ENCODE results near the gene ABLIM2.

ABLIM2 gene

DNA sequence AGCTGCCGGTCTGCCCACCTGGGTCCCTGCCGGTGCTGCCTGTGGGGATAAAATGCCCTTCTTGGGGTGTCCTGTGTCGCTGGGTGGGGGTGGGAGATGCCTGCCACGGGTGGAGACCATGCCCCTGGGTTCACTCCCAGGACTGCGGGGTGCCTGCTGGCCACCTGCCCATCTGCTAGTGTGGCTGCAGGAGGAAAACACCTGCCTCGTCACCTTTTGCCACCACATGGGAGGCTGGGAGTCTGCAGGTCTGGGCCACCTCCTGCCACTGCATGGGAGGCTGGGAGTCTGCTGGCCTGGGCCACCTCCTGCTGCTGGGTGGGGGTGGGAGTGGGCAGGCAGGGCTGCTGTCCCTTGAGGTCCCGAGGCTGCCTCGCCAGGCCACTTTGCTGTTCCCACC lies 160.2 kb downstream of the ABLIM2 start:
- DNase-seq, result no peak

DNA sequence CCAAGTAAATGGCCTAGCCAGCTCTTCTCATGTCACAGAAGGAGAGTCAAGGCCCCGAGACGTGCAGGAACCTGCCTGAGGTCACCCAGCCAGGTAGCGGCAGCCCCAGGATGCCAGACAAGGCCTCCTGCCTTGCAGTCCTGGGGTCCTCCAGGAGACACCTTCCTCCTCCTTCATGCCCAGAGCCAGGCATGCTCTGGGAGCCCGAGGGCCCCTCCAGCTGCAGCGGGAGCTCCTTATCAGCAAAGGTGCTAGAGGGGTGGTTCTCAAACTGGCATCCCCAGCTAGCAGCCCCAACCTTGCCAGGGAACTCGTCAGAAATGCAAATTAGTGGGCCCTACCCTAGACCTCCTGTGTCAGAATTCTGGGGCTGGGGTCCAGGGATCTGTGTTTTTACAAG lies 162.7 kb downstream of the ABLIM2 start:
- DNase-seq, result no peak

DNA sequence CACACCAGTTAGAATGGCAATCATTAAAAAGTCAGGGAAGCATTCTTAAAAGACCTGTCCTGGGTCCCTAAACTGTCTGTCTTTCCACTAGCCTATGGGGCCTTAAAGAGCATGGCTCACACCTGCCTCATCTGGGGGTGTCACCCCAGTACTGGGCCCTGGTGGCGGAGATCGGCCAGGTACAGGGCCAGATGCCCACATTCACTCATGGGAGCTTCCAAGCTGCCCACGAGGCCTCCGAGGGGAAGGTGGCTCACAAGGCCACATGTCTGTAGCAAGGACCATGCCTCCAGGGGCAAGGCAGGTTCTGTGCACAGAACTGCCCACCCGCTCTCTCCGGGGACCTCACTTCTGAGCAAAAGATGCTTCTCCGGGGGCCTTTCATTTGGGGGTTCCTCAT lies 163.5 kb downstream of the ABLIM2 start:
- no peak for DNase-seq

DNA sequence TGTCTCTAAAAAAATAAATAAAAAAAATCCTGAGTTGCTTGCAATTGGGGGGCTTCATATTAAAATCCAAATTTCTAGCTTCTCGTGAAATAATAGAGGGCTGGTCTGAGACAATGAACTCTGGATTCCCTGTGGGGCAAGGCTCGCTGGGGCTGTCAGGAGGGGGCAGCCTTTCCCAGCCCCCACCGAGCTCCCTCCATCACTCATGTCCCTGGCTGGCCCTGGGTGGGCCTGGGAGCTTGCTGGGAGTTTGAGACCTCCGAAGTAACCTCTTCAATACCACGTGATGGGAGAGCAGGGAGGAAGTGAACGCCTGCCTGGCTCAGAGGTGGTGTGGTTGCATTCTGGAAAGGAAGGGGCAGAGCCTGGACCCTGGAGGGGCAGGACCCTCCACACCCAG lies 164.9 kb downstream of the ABLIM2 start:
- no peak for DNase-seq

- no peak for DNase-seq
Observed at GRCh38 chr4:7992846-7993245, 165.8 kb downstream of the ABLIM2 start.

DNA sequence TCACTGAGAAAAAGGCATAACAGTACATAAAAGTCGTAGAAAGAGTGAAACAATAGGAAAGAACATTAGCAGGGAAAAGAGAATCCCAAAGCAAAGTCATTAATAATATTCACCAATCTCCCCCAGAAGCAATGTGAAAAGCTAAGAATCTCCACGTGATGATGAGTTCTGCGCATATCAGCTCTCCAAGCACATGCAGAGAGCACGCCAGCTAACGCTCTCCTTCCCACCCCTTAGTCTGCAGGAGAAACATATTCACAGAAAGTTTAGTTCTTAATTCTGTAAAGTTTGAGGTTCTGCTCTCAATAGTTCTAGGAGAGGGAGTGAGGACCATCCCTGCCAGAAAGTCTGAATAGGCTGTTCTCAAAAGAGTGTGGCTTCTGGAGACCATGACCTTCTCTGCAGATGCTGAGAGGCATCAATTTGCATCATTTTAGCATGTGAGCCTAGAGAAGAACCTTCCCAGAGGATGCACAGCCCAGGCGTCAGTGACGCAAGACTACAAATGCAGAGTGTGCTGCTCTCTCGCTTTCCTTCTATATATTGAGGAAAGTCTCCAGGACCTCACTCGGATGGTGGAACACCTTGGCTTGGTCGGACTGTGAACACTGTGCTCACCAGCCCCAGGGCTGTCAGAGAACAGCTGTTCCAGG lies 167.7 kb downstream of the ABLIM2 start:
- DNase-seq, result no peak

DNA sequence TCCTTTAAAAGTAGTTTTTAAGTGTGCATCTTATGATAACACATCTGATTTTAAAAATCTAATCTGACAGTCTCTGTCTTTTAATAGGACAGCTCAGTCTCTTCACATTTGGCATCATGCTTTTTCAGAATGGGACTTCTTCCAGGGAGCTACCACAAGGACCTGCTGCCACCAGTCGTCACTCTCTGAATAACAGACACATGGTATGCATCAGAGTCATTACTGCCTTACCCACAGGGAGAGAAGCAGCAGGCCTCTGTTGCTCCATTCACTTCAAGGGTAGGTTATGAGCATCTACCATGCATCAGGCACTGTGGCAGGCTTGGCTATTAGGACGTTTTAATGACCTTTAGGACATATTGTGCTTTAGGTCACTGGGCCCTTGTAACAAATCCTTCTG lies 169.0 kb downstream of the ABLIM2 start:
- DNase-seq, result no peak

DNA sequence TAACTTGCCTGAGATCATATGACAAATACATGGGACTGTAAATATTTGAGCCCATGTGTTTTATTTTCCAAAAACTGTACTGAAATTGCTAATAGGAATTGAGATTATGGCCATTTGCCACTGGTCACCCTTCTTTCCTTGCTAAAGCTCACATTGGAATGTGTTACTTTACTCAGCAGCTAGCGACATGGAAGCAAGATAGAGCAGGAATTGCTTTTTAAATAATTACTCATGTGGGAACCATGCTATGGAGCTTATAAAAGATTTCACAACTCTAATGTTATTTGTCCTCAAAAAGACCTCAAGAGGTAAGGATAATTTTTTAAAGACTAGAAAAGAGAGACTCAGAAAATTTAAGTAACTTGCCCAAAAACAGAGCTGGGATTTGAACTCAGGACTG lies 170.2 kb downstream of the ABLIM2 start:
- DNase-seq, result no peak

- peak; percentile 75 for DNase-seq
Observed at GRCh38 chr4:7987148-7987989, 171.2 kb downstream of the ABLIM2 start.

- peak; percentile 31 for DNase-seq
Observed at GRCh38 chr4:7985891-7986441, 172.6 kb downstream of the ABLIM2 start.

GRCh38 chr4:7985072-7985471 lies 173.5 kb downstream of the ABLIM2 start:
- no peak for DNase-seq

- no peak for DNase-seq
Observed at GRCh38 chr4:7984286-7984925, 174.2 kb downstream of the ABLIM2 start.

- DNase-seq, result no peak
Observed at GRCh38 chr4:7983296-7983695, 175.3 kb downstream of the ABLIM2 start.

DNA sequence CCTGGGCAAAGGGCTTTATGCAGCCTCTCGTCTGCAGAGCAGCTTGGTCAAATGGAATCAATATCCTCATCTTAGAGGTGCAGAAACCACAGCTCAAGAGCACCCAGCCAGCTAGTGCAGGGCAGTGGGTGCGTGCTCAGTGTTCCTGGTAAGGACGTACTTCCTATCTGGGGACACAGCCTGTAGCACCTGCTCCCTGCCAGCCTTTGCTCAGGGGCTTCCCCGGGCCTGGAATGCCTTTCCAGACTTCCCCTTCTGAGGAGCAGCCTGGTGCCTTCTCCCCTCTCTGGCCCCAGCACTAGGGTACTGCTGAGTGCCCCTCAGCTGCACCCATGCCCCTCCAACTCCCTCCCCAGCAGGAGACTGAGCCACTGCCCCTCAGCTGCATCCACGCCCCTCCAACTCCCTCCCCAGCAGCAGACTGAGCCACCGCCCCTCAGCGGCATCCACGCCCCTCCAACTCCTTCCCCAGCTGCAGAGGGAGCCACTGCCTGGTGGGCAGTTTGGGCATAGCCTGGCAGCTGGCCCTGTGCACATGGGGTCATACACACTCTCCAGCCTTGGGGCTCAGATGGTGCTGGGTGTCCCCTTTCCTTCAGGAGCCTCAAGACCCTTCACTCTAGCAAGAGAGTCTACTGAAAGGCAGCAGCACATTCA lies 176.7 kb downstream of the ABLIM2 start:
- DNase-seq, result peak; percentile 14

DNA sequence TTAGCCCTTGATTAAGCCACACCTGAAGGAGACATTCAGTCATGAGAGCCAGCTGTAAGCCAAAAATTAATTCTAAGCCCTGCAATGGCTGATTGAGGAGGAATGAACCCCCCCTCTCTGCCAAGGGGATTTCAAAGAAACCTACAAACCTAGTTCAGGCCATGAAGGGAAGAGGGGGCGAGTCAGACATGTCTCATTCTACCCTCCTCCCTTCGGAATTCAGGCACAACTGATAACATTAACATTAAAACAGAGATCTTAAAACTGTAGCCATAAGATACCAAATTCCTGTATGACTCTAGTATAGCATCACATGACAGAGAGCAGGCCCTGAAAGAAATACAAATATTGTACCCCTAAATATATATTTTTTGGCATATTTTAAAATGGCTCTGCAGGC lies 178.6 kb downstream of the ABLIM2 start:
- no peak for DNase-seq

- DNase-seq, result no peak
Observed at GRCh38 chr4:7979652-7979968, 179.0 kb downstream of the ABLIM2 start.

- no peak for DNase-seq
Observed at GRCh38 chr4:7978907-7979651, 179.5 kb downstream of the ABLIM2 start.

DNA sequence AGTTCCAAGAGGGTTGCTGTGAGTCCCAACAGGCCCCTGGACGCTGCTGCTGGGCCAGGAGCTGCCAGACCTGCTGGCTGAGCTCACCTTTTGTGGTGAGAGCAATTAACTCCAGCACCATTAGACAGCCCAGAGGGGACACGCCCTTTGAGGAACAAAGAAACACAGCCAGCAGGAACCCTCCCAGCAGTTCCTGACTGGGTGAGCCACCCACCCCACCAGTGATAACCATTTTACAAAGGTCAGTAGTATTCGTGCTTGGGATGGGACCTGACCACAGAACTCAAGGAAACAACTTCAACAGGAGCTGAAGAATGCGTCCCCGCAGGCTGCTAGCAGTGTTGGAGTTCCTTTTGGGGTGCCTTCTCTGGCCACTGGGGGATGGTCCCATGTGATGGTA lies 180.1 kb downstream of the ABLIM2 start:
- DNase-seq, result peak; percentile 19

- DNase-seq, result no peak
Observed at GRCh38 chr4:7976634-7977033, 182.0 kb downstream of the ABLIM2 start.

DNA sequence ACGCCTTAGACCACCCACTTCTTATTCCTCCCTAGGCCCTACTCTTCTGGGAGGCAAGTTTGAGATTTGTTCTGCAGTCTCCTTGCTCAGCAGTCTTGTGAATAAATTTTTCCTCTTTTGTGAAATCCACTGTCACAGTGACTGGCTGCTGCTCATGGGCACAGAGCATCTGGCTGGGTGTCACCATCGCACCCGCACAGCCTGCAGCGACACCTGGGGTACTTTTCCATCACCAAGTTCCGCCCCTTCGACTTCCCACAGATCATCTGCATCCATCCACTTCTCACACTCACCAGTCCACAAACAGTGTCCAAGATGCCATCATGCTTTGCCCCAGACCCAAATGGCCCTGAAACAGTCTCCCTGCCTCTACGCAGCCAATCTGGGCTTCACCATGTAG lies 182.6 kb downstream of the ABLIM2 start:
- no peak for DNase-seq

GRCh38 chr4:7974425-7974824 lies 184.2 kb downstream of the ABLIM2 start:
- no peak for DNase-seq

DNA sequence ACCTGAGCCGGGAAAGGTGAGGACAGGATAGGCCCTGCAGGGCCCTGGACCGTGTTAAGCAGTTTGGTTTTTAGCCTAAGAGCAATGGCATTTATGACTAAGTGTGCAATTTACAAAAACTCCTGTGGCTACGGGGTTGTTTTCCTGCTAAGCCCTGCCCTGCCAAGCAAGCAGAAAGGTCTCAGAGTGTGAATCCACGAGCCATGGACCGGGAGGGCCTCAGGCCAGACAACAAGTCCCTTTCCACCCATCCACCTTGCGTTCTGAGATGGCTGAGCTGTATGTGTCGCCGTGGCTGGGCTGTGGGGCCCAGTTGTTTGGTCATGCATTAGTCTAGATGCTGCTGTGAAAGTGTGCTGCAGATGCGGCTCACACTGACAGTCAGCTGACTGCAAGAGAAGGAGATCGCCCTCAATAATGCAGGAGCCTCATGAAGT lies 185.1 kb downstream of the ABLIM2 start:
- no peak for DNase-seq
